HL-60 (cell line): ENCODE data around the gene CDH5.

Experiments used
- DNase-seq, 2 experiments: peaks; one replicate each; pipeline ENCODE4 v3.0.0-alpha.2; 2010 to 2020; ENCODE audit warnings: low read depth in 1 of 2, low spot score in 1 of 2
- H3K27ac ChIP-seq: fragments of 250-450 bp; sonication (Bioruptor Pico); replicated peaks from 2 replicates; pipeline ENCODE4 v1.5.1; 2020; ENCODE audit warnings: mild to moderate bottlenecking, moderate library complexity
- H3K27me3 ChIP-seq: fragments of 250-450 bp; sonication (Bioruptor Pico); 2 replicates; pipeline ENCODE4 v1.5.1; 2021; ENCODE audit warnings: mild to moderate bottlenecking, moderate library complexity; ENCODE audit not compliant: insufficient read depth, poor library complexity, severe bottlenecking
- H3K4me3 ChIP-seq: replicated peaks from 2 replicates; pipeline ENCODE4 v1.5.1; 2011; ENCODE audit warnings: mild to moderate bottlenecking, control low read depth, low read length; ENCODE audit not compliant: insufficient read depth
- CTCF ChIP-seq: IDR thresholded peaks from one replicate; pipeline ENCODE4 v1.5.1; 2011; ENCODE audit warnings: low read length, control low read depth, inconsistent platforms; ENCODE audit not compliant: insufficient read depth
- GABPA ChIP-seq: IDR thresholded peaks from 2 replicates; pipeline ENCODE4 v1.6.1; 2012; ENCODE audit warnings: low read depth
- POLR2AphosphoS5 ChIP-seq: IDR thresholded peaks from 2 replicates; pipeline ENCODE4 v1.6.1; 2012; ENCODE audit warnings: low read depth
- REST ChIP-seq: IDR thresholded peaks from 2 replicates; pipeline ENCODE4 v1.6.1; 2012; ENCODE audit warnings: low read depth; ENCODE audit not compliant: insufficient replicate concordance
- SPI1 ChIP-seq: IDR thresholded peaks from 2 replicates; pipeline ENCODE4 v1.6.1; 2012; ENCODE audit warnings: low read depth, mild to moderate bottlenecking, borderline replicate concordance

Gene CDH5

GRCh38 chr16:66360624-66361324 lies 5.7 kb upstream of the CDH5 start:
- peak; percentile 48 to 58 for DNase-seq
- Histone ChIP-seq H3K27ac (no peak overlapping the region), H3K4me3 (no peak overlapping the region), H3K27me3 (peaks cover 30% of the 10 kb centered on the region)
- TF ChIP-seq GABPA (no peak), REST (no peak), POLR2AphosphoS5 (0 out of 2 replicates have a peak, but pooled peaks have one; percentile 32), SPI1 (peak; percentile 52; the same call in 1 of the 2 replicates), CTCF (no peak)

GRCh38 chr16:66361604-66362135 lies 4.8 kb upstream of the CDH5 start:
- peaks cover 30% of the 10 kb centered on the region for H3K27me3 ChIP-seq

More at GRCh38 chr16:66361604-66362135, 4.8 kb upstream of the CDH5 start:
- TF ChIP-seq REST (no peak), POLR2AphosphoS5 (no peak), SPI1 (no peak), GABPA (no peak), CTCF (no peak)
- Histone ChIP-seq H3K4me3 (no peak overlapping the region), H3K27ac (no peak overlapping the region)
- DNase-seq: no peak
